Activated naive CD4-positive, alpha-beta T cell treated with anti-CD3 and anti-CD28 coated beads, Interleukin-2, amount 10 ng/mL, durations not matched to agents 7 days and 5 days (primary cell): ENCODE measurements around the gene COL4A1.

Experiments used
- CTCF ChIA-PET: fragments of 350-600 bp; sonication (Branson Sonifier 250); formaldehyde crosslinking; loops from one replicate; lab custom pipeline; 2021; ENCODE audit warnings: antibody characterized with exemption; lab: Charles Lee
- DNase-seq: peaks from one replicate; pipeline ENCODE4 v3.0.0-alpha.2; 2020
- H3K27ac Mint-ChIP-seq: one replicate; pipeline ENCODE4 v1.8.0; 2021; ENCODE audit warnings: mild to moderate bottlenecking, moderate library complexity, mixed read lengths
- H3K27me3 Mint-ChIP-seq: one replicate; pipeline ENCODE4 v1.8.0; 2021; ENCODE audit warnings: mild to moderate bottlenecking, mixed read lengths
- H3K36me3 Mint-ChIP-seq: one replicate; pipeline ENCODE4 v1.8.0; 2021; ENCODE audit warnings: mixed read lengths
- H3K4me1 Mint-ChIP-seq: one replicate; pipeline ENCODE4 v1.8.0; 2021; ENCODE audit warnings: mixed read lengths
- H3K4me3 Mint-ChIP-seq: one replicate; pipeline ENCODE4 v1.8.0; 2021; ENCODE audit warnings: mild to moderate bottlenecking, moderate library complexity, mixed read lengths
- H3K9me3 Mint-ChIP-seq: one replicate; pipeline ENCODE4 v1.8.0; 2021; ENCODE audit warnings: mixed read lengths

The COL4A1 gene

DNA sequence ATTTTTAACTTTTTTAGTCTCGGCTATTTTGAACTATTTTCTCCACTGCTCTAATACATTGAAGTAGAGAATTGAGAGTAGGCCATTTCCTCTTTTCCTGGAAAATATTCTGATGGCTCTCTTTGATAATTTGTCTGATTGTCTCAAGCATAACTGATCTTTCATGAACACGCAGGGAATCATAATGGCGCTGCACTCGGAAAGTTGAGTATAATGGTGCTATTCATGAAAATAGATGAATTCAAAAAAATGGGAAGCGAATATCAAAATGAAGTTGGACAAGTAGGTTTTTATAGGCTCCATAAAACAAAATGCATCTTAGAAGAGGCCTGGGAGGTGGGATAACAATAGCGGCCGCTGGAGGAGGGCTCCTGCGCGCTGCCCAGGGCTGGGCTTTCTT lies 29.2 kb upstream of the COL4A1 start:
- Mint-ChIP-seq H3K9me3 (no peaks in the 10 kb centered on the region), H3K27me3 (peaks cover 41% of the 10 kb centered on the region), H3K4me3 (no peak overlapping the region), H3K27ac (no peak overlapping the region), H3K36me3 (no peaks in the 10 kb centered on the region), H3K4me1 (peaks cover 25% of the 10 kb centered on the region)
- DNase-seq: no peak
- CTCF ChIA-PET: no interaction called here

DNA sequence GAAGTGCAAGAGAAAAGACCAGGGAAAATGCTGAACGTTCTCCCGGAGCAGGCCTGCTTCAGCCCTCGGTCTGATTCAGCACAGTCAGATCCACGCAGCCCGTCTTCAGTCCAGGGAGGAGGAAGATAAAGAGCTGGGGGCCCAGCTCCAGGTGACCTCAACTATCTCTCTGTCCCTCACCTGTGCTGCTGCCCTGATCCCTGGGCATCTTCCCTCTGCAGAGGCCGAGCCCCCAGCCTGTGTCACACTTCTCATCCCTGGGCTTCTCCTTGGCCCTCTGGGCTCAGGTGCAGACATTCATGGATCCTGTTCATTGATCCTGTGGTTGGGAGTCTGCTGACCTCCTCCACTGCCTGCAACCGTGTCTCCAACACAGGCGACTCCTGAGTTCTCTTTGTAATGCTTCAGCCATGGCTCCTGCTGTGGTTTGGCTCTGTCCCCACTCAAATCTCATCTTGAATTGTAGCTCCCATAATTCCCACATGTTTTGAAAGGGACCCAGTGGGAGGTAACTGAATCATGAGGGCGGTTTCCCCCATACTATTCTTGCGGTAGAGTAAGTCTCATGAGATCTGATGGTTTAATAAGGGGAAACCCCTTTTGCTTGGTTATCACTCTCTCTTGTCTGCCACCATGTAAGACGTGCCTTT lies 28.0 kb upstream of the COL4A1 start:
- H3K36me3 Mint-ChIP-seq: no peaks in the 10 kb centered on the region
- CTCF ChIA-PET: no interaction called here
- H3K4me3 Mint-ChIP-seq: no peak overlapping the region
- H3K4me1 Mint-ChIP-seq: peaks cover 14% of the 10 kb centered on the region
- H3K27me3 Mint-ChIP-seq: peaks cover 29% of the 10 kb centered on the region
- no peak for DNase-seq
- no peak overlapping the region for H3K27ac Mint-ChIP-seq
- no peaks in the 10 kb centered on the region for H3K9me3 Mint-ChIP-seq

DNA sequence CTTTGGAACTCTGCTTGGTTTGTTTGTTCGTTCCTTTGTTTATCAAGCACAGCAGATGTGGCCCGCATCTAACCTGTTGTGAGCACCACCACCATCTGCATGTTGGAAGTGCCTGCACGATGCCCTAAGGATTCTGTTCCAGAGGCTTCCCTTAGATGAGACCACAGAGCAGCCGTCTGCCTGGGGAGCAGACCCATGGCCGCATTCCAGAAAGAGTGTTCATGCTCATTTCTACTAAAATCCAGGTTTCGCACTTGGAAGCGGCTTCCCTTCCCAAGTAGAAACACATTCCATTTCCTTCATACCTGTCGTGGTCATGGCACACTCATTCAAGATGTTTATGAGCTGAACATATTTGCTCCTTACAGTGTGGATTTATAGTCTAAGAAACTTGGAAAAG lies 27.3 kb upstream of the COL4A1 start:
- H3K4me3 Mint-ChIP-seq: no peak overlapping the region
- H3K9me3 Mint-ChIP-seq: no peaks in the 10 kb centered on the region
- peaks cover 27% of the 10 kb centered on the region for H3K27me3 Mint-ChIP-seq
- DNase-seq: no peak
- H3K4me1 Mint-ChIP-seq: peaks cover 6% of the 10 kb centered on the region
- CTCF ChIA-PET: interaction anchor here (0.6 kb wide), 1 partner anchor 113 kb away, joined by 3 read pairs; no protein-coding TSS in a partner anchor
- H3K36me3 Mint-ChIP-seq: no peaks in the 10 kb centered on the region
- no peak overlapping the region for H3K27ac Mint-ChIP-seq

DNA sequence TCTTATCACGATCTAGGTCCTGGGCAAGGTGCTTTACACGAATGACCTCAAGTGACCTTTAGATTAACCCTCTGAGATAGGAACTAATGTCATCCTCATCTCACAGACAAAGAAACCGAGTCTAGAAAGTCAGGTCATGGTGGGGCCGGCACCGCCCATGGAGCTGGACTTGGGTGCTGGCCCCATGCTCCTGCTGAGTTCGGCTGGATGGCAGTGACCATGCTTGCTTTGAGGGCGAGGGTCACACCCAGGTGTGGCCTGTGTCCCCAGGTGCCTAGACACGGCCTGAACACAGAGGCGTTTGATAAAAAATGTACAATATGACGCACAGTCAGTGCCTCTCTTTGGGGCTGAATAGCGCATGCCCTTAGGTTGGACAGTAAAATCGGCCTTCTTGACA lies 26.9 kb upstream of the COL4A1 start:
- Mint-ChIP-seq H3K9me3 (no peaks in the 10 kb centered on the region), H3K27me3 (peaks cover 23% of the 10 kb centered on the region), H3K27ac (no peak overlapping the region), H3K4me1 (peaks cover 2% of the 10 kb centered on the region), H3K36me3 (no peaks in the 10 kb centered on the region), H3K4me3 (no peak overlapping the region)
- no peak for DNase-seq
- CTCF ChIA-PET: interaction anchor here (0.6 kb wide), 1 partner anchor 113 kb away, joined by 3 read pairs; no protein-coding TSS in a partner anchor

DNA sequence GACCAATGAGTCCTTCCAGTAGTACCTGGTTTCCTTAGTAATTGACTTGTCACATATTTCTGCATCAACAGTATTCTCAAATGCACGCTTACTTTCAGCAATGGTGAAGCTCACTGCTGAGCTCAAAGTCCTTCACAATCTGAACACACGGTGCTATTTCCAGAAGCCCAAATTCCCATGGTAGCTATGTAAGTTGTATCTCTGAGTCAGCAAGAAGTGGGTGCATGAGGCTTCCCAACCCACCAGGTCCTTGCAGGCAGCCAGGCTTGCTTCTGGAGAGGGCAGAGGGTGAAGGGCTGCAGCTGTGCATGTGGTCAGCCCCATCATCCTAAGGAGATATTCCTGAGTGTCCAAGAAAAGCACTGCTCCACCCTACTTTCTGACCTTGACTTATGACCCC lies 25.8 kb upstream of the COL4A1 start:
- CTCF ChIA-PET: interaction anchor here (0.7 kb wide), 1 partner anchor 9 kb away, joined by 3 read pairs; no protein-coding TSS in a partner anchor
- H3K4me3 Mint-ChIP-seq: no peak overlapping the region
- H3K9me3 Mint-ChIP-seq: no peaks in the 10 kb centered on the region
- no peak overlapping the region for H3K27ac Mint-ChIP-seq
- peaks cover 22% of the 10 kb centered on the region for H3K27me3 Mint-ChIP-seq
- no peaks in the 10 kb centered on the region for H3K4me1 Mint-ChIP-seq
- DNase-seq: no peak
- H3K36me3 Mint-ChIP-seq: no peaks in the 10 kb centered on the region

DNA sequence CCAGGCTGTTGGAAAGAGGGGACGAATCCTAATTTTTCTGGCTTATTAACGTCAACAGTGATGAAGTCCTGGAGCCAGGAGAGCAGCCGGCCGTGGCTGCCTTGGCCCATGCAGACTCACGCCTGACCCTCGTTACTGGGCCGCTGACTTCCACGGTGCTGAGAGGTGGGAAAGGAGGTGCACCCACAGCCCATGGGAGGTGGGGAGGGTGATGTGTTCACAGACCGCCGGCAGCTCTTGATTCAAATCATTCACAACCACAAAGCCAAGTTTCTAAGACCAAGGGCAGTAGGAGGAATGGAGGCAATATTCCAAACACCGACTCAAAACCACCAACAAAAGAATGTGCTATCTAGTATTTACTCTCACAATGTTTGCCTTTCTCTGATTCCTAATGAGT lies 24.4 kb upstream of the COL4A1 start:
- peaks cover 30% of the 10 kb centered on the region for H3K27me3 Mint-ChIP-seq
- no peak overlapping the region for H3K27ac Mint-ChIP-seq
- H3K9me3 Mint-ChIP-seq: no peaks in the 10 kb centered on the region
- no peaks in the 10 kb centered on the region for H3K4me1 Mint-ChIP-seq
- no peak overlapping the region for H3K4me3 Mint-ChIP-seq
- no peaks in the 10 kb centered on the region for H3K36me3 Mint-ChIP-seq
- DNase-seq: no peak
- CTCF ChIA-PET: no interaction called here

DNA sequence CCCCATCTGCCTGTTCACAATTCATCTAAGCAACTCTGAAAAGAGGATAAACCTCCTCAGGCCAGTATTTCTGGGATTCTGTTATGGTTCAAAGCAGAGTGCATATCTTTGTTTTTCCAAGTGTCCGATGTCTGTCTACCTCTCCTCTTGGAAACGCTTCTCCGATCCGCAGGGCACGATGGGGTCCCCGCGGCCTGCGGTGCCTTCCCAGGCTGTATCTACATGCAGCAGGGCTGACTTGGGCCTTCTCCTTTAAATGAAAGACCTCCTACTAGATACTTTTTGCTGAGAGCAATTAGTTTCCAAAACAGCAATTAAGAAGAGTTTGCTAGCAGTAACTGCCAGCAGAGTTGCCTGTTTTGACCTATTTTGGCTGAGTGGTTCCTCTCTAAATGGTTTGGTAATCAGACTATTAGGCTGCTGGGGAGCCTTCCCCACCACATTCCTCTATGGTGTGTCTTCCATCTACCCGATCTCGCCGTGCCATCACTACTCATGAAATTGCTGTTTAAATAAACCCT lies 23.6 kb upstream of the COL4A1 start:
- no peaks in the 10 kb centered on the region for H3K36me3 Mint-ChIP-seq
- CTCF ChIA-PET: no interaction called here
- H3K27ac Mint-ChIP-seq: no peak overlapping the region
- H3K4me1 Mint-ChIP-seq: no peaks in the 10 kb centered on the region
- peaks cover 39% of the 10 kb centered on the region for H3K27me3 Mint-ChIP-seq
- H3K4me3 Mint-ChIP-seq: no peak overlapping the region
- no peaks in the 10 kb centered on the region for H3K9me3 Mint-ChIP-seq
- DNase-seq: no peak

DNA sequence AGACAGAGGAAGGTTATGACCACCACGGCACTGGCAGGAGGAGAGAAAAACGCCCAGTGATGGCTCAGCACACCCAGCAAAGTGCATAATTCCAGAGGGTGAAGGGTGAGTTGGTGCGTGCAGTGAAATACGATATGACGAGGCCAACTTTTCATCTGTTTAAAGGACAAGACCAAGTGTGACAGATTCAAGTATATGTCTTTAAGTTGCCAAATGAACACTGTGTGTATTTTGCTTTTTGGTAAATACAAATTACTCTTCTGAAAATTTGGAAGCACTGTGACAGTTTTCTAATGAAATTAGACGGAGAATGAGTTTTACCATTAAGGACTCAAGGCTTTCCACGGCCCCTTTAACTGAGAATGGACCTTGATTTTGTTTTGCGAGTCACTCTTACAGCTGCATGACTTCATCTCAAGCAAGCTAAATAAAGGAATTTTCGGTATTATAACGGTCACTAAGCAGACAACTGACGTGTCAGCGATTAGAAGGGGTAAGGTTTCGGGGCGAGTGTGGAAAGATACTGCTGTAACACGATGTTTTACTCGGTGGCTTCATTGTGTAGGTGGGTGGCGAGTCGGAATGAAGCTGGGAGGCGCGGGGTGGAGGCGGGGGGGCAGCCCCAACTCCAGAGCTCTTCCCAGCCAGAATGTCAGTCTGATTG lies 23.0 kb upstream of the COL4A1 start:
- Mint-ChIP-seq H3K9me3 (no peaks in the 10 kb centered on the region), H3K27ac (no peak overlapping the region), H3K27me3 (peaks cover 41% of the 10 kb centered on the region), H3K36me3 (no peaks in the 10 kb centered on the region), H3K4me1 (no peaks in the 10 kb centered on the region), H3K4me3 (no peak overlapping the region)
- DNase-seq: no peak
- CTCF ChIA-PET: no interaction called here

DNA sequence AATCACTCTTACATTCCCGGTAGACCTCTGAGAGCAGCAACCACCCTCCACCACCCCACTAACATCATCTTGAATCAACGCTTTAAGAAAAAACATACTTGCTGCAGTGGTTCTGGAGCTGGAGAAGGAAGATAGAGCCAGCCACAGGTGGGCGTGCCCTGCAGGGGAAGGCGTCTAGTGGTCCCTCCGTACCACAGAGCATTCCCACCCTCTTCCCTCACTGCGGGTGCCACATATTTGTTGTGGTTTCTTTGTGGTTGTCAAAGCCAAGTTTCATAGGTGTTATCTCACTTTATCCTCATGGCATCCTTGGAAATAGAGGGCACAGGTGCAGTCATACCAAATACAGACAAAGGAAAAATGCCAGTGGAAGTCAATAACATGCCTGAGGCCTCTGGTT lies 22.3 kb upstream of the COL4A1 start:
- H3K4me3 Mint-ChIP-seq: no peak overlapping the region
- no peaks in the 10 kb centered on the region for H3K9me3 Mint-ChIP-seq
- CTCF ChIA-PET: no interaction called here
- DNase-seq: no peak
- no peaks in the 10 kb centered on the region for H3K36me3 Mint-ChIP-seq
- H3K4me1 Mint-ChIP-seq: no peaks in the 10 kb centered on the region
- H3K27ac Mint-ChIP-seq: no peak overlapping the region
- peaks cover 43% of the 10 kb centered on the region for H3K27me3 Mint-ChIP-seq

DNA sequence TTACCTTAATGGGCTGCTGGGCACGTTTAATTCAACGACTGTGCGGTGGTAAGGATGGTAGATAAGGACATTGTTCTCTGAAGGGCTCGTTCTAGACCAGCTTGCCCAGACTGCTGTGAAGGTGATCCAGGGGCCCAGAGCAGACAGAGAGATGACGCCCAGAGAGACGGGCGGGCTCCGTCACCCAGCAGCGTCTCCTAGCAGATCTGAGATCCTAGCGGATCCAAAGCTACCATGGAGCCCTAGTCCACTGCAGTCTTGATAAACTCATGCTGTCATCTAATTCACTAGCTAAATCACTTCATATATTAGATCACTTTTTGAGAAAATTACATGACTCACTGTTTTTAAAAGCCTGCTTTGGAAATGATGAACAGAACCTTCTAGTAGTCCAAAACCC lies 21.6 kb upstream of the COL4A1 start:
- Mint-ChIP-seq H3K36me3 (no peaks in the 10 kb centered on the region), H3K9me3 (no peaks in the 10 kb centered on the region), H3K27ac (no peak overlapping the region), H3K27me3 (peaks cover 46% of the 10 kb centered on the region), H3K4me1 (no peaks in the 10 kb centered on the region), H3K4me3 (no peak overlapping the region)
- DNase-seq: no peak
- CTCF ChIA-PET: no interaction called here

DNA sequence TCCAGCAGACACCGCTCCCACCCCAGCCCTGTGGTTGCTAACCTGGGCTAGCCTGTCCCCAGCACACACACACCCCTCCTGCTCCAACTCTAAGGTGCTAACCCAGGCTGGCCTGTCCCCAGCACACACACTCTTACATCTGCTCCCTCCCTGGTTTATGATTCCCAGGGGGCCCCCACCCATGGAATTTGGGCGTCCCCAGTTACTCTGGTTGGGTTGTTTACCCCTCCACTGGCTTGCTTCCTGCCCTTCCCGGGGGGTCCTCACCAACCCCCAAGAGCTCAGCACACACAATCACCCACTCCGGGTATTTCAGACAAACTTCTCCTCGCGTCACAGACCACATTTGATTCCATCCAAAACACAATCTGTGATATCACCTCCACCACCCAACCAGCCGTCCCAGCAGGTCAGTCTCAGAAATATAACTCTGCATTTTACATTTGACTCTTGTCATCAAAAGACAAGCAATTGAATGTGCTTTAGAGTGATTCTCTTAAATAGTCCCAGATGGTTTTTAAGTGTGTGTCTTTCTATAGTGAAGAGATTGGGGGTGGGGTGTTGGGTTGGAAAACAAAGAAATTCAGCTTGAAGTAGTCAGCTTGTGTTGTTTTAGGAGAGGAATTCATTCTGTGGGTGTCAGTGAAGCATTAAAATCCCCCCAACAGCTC lies 20.2 kb upstream of the COL4A1 start:
- CTCF ChIA-PET: no interaction called here

DNA sequence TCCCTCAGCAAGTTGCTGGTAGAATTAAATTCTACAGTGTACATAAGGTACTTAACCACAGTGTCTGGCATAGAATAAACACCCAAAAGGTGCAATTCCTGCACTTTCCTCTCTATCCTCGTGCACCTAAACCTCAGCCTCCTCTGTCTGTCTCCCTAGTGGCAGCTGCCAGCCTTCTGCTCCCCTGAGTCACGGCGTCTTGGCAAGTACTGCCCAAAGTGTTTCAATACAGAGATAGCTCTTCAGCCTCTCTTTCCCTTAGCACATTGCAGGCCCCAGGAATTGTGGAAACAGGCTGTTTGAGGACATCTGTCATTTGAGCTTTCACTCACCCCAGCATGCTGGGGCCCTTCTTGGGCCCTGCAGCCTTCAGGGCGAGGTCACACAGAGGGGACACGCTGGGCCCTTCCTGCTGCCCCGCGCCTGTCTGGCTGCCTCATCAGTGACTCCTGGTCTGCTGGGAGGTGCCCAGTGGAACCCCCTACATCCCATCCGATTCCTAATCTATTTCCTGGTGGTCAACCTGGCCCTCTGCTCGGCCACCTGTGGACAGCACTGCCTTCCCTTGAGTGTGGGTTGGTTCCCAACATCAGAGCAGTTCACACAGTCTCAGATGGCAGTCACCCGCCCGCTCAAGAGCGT lies 19.4 kb upstream of the COL4A1 start:
- Mint-ChIP-seq H3K36me3 (no peaks in the 10 kb centered on the region), H3K27ac (no peak overlapping the region), H3K4me1 (no peaks in the 10 kb centered on the region), H3K4me3 (no peak overlapping the region), H3K27me3 (peaks cover 58% of the 10 kb centered on the region), H3K9me3 (no peaks in the 10 kb centered on the region)
- CTCF ChIA-PET: interaction anchor here (0.7 kb wide), 1 partner anchor 130 kb away, joined by 3 read pairs; no protein-coding TSS in a partner anchor
- no peak for DNase-seq

More for the DNA sequence above, 20.2 kb upstream of the COL4A1 start:
- Mint-ChIP-seq H3K9me3 (no peaks in the 10 kb centered on the region), H3K4me3 (no peak overlapping the region), H3K36me3 (no peaks in the 10 kb centered on the region), H3K27me3 (peaks cover 52% of the 10 kb centered on the region), H3K4me1 (no peaks in the 10 kb centered on the region), H3K27ac (no peak overlapping the region)
- DNase-seq: no peak

DNA sequence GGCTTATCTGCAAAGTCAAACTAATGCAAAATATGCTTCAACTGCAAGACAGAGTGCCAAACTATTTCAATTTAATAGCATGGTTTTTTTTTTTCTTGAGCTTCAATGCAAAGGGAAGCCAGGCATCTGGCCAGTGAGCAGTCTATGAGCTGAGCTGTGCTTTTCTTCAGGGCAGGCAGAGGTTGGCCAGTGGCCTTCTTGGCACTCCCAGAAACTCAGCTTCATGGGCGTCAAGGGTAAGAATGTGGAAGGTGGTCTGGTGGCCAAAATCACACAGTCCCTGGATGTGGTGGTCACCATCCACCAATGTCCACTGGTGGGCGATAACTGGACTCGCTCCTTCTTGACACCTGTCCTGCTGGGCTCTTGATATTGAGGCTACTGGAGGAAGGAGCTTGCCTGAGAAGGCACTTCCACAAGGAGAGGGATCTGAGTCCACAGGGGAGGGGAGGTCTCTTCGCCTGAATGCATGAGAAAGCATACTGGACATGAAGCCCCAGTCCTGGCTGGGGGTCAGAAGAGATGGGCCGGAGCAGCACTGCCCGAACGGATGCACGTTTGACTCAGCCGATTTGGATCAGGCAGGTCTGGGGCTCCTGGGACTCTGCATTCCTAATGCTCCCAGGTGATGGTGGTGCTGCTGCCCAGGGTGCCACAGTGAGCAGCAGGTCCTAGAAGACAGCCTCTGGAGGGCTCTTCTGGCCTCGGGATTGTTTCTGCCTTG lies 17.2 kb upstream of the COL4A1 start:
- no peak for DNase-seq
- no peaks in the 10 kb centered on the region for H3K9me3 Mint-ChIP-seq
- CTCF ChIA-PET: interaction anchor here (1.7 kb wide), 1 partner anchor 19 kb away, joined by 5 read pairs; no protein-coding TSS in a partner anchor
- H3K36me3 Mint-ChIP-seq: no peaks in the 10 kb centered on the region
- H3K4me3 Mint-ChIP-seq: no peak overlapping the region
- H3K27me3 Mint-ChIP-seq: peaks cover 70% of the 10 kb centered on the region
- peaks cover 11% of the 10 kb centered on the region for H3K4me1 Mint-ChIP-seq
- H3K27ac Mint-ChIP-seq: no peak overlapping the region
